ENCODE results near the gene FBXO36. TPM values are rescaled to one million over a fixed set of nuclear protein-coding genes. Genes with fewer than 3 reads are reported as not detected.

The FBXO36 gene
- total RNA-seq, 1 experiment from 2014 or later = 0.42 TPM

DNA sequence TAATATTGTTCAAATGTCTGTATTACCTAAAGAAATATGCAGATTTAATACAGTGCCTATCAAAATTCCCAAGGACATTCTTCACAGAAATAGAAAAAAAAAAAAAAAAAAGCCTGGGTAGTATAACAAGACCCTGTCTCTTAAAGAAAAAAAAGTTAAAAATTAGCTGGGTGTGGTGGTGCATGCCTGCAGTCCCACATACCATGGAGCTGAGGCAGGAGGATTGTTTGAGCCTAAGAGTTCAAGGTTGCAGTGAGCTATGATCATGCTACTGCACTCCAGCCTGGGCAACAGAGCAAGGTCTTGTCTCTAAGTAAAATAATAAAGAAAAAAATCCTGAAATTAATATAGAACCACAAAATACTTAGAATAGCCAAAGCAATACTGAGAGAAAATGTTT lies 94.5 kb downstream of the FBXO36 start:
- no TSS peak for BruUV-seq (replicated peaks)
- intact Hi-C loops (cut with micrococcal nuclease; ENCODE audit: unreplicated experiment) = no loop called here
- no peaks in the 10 kb centered on the region for H3K4me1 Mint-ChIP-seq (ENCODE audit: low read depth, unreplicated experiment)
- no peaks in the 10 kb centered on the region for H3K9me3 Mint-ChIP-seq (ENCODE audit: low read depth, unreplicated experiment)
- no peaks in the 10 kb centered on the region for H3K36me3 Mint-ChIP-seq (ENCODE audit: insufficient read depth, unreplicated experiment)
- CTCF ChIA-PET = no interaction called here
- TF ChIP-seq, protein P1, sequence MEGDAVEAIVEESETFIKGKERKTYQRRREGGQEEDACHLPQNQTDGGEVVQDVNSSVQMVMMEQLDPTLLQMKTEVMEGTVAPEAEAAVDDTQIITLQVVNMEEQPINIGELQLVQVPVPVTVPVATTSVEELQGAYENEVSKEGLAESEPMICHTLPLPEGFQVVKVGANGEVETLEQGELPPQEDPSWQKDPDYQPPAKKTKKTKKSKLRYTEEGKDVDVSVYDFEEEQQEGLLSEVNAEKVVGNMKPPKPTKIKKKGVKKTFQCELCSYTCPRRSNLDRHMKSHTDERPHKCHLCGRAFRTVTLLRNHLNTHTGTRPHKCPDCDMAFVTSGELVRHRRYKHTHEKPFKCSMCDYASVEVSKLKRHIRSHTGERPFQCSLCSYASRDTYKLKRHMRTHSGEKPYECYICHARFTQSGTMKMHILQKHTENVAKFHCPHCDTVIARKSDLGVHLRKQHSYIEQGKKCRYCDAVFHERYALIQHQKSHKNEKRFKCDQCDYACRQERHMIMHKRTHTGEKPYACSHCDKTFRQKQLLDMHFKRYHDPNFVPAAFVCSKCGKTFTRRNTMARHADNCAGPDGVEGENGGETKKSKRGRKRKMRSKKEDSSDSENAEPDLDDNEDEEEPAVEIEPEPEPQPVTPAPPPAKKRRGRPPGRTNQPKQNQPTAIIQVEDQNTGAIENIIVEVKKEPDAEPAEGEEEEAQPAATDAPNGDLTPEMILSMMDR (IDR thresholded peaks at IDR 0.05; ENCODE audit: unreplicated experiment) = no peak
- H3K27ac Mint-ChIP-seq (ENCODE audit: unreplicated experiment) = no peak overlapping the region
- H3K4me3 Mint-ChIP-seq (ENCODE audit: low read depth, unreplicated experiment) = no peak overlapping the region
- no peak for DNase-seq
- H3K27me3 Mint-ChIP-seq (ENCODE audit: unreplicated experiment) = peaks cover 16% of the 10 kb centered on the region

DNA sequence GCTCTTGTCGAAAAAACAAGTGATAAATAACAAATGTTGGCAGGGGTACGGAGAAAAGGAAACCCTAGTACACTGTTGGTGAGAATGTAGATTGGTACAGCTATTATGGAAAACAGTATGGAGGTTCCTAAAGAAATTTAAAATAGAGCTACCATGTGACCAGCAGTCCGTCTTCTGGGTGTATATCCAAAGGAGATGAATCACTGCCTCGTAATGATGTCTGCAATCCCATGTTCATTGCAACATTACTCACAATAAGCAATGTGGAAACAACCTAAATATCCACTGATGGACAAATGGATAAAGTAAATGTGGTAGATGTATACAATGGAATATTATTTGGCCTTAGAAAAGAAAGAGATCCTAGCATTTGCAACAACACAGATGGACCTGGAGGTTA lies 95.8 kb downstream of the FBXO36 start:
- H3K9me3 Mint-ChIP-seq (ENCODE audit: low read depth, unreplicated experiment) = no peaks in the 10 kb centered on the region
- peaks cover 19% of the 10 kb centered on the region for H3K27me3 Mint-ChIP-seq (ENCODE audit: unreplicated experiment)
- DNase-seq = no peak
- CTCF ChIA-PET = no interaction called here
- intact Hi-C loops (cut with micrococcal nuclease; ENCODE audit: unreplicated experiment) = no loop called here
- TF ChIP-seq, protein P1 (IDR thresholded peaks at IDR 0.05; ENCODE audit: unreplicated experiment) = no peak
- no peak overlapping the region for H3K4me3 Mint-ChIP-seq (ENCODE audit: low read depth, unreplicated experiment)
- no peaks in the 10 kb centered on the region for H3K4me1 Mint-ChIP-seq (ENCODE audit: low read depth, unreplicated experiment)
- no peaks in the 10 kb centered on the region for H3K36me3 Mint-ChIP-seq (ENCODE audit: insufficient read depth, unreplicated experiment)
- BruUV-seq (replicated peaks) = no TSS peak
- no peak overlapping the region for H3K27ac Mint-ChIP-seq (ENCODE audit: unreplicated experiment)

DNA sequence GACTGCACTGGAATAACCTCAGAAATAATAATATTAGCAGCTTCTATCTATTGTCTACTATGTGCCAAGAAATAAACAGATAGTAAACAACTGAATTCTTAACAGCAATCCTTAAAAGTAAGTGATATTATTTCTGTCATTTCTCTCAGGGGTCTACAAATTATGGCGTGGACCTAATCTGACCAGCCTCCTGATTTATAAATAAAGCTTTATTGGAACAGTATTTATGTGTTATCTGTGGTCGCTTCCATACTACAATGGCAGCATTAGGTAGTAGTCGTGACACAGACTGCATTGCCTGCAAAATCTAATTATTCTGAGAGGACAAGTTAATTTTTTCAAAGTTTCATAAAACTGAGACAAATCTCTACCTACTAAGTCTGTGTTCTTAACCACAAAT lies 97.4 kb downstream of the FBXO36 start:
- Mint-ChIP-seq H3K36me3 (ENCODE audit: insufficient read depth, unreplicated experiment) (no peaks in the 10 kb centered on the region), H3K4me3 (ENCODE audit: low read depth, unreplicated experiment) (no peak overlapping the region), H3K27ac (ENCODE audit: unreplicated experiment) (no peak overlapping the region), H3K27me3 (ENCODE audit: unreplicated experiment) (peaks cover 19% of the 10 kb centered on the region), H3K9me3 (ENCODE audit: low read depth, unreplicated experiment) (no peaks in the 10 kb centered on the region), H3K4me1 (ENCODE audit: low read depth, unreplicated experiment) (no peaks in the 10 kb centered on the region)
- intact Hi-C loops (cut with micrococcal nuclease; ENCODE audit: unreplicated experiment) = no loop called here
- CTCF ChIA-PET = no interaction called here
- TF ChIP-seq, protein P1 (IDR thresholded peaks at IDR 0.05; ENCODE audit: unreplicated experiment) = no peak
- BruUV-seq (replicated peaks) = no TSS peak
- no peak for DNase-seq

DNA sequence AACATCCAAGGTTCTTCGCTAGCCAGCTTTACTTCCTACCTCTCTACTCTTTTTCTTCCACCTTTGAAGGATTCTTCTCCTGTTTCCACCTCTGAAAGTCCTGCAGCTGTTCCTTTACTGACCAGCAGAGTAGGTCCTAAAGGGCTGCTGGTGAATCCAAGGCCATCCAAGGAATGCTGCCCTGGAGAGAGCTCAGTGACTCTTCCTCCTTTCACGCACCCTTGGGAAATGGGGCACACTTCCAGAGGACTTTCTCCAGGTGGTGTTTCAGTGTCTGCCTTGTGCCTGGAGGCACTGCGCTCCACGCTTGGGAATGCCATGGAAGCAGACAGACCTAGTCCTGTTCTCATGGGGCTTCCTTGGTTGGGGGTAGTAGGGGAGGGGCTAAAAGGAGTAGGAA lies 101.0 kb downstream of the FBXO36 start:
- no TSS peak for BruUV-seq (replicated peaks)
- Mint-ChIP-seq H3K36me3 (ENCODE audit: insufficient read depth, unreplicated experiment) (no peaks in the 10 kb centered on the region), H3K27ac (ENCODE audit: unreplicated experiment) (no peak overlapping the region), H3K4me1 (ENCODE audit: low read depth, unreplicated experiment) (no peaks in the 10 kb centered on the region), H3K27me3 (ENCODE audit: unreplicated experiment) (peaks cover 19% of the 10 kb centered on the region), H3K9me3 (ENCODE audit: low read depth, unreplicated experiment) (no peaks in the 10 kb centered on the region), H3K4me3 (ENCODE audit: low read depth, unreplicated experiment) (no peak overlapping the region)
- DNase-seq = no peak
- intact Hi-C loops (cut with micrococcal nuclease; ENCODE audit: unreplicated experiment) = no loop called here
- CTCF ChIA-PET = no interaction called here
- TF ChIP-seq, protein P1 (IDR thresholded peaks at IDR 0.05; ENCODE audit: unreplicated experiment) = no peak

DNA sequence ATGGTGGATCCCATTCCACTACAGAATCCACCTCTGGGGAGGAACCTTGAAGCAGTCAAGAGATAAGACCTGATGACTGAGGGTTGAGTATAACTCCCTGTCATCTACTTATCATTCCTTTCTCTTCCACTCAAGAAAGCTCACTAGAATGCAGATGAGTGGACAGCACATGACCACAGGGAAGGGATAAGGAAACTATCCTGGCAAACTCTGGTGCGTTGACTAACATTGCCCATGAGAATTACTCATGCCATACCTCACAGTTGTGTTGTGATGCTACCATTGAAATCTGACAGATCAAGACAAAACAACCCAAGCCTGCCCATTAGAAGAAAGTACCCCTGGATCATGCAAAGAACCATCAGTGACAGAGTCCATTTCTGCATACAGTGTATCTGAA lies 119.9 kb downstream of the FBXO36 start:
- H3K9me3 Mint-ChIP-seq (ENCODE audit: low read depth, unreplicated experiment) = no peaks in the 10 kb centered on the region
- TF ChIP-seq, protein P1 (IDR thresholded peaks at IDR 0.05; ENCODE audit: unreplicated experiment) = no peak
- no peaks in the 10 kb centered on the region for H3K36me3 Mint-ChIP-seq (ENCODE audit: insufficient read depth, unreplicated experiment)
- no peak for DNase-seq
- intact Hi-C loops (cut with micrococcal nuclease; ENCODE audit: unreplicated experiment) = no loop called here
- H3K4me1 Mint-ChIP-seq (ENCODE audit: low read depth, unreplicated experiment) = no peaks in the 10 kb centered on the region
- BruUV-seq (replicated peaks) = no TSS peak
- no peak overlapping the region for H3K4me3 Mint-ChIP-seq (ENCODE audit: low read depth, unreplicated experiment)
- CTCF ChIA-PET = no interaction called here
- H3K27ac Mint-ChIP-seq (ENCODE audit: unreplicated experiment) = no peak overlapping the region
- H3K27me3 Mint-ChIP-seq (ENCODE audit: unreplicated experiment) = no peaks in the 10 kb centered on the region
